SK-N-SH treated with all-trans-retinoic acid at 6 μM for 48 hours (cell line): ENCODE results near the gene RAB8A.

Source experiments
- GLIS3 ChIP-seq: fragments of 250-450 bp; sonication (Bioruptor Pico); IDR thresholded peaks from 2 replicates; pipeline ENCODE4 v1.5.0; 2020; ENCODE audit warnings: mild to moderate bottlenecking, moderate library complexity
- ISL1 ChIP-seq: fragments of 250-450 bp; sonication (Bioruptor Pico); IDR thresholded peaks from 2 replicates; pipeline ENCODE4 v2.1.2; 2022; ENCODE audit warnings: mild to moderate bottlenecking, moderate library complexity
- OSR1 ChIP-seq: fragments of 250-450 bp; sonication (Bioruptor Pico); IDR thresholded peaks from 2 replicates; pipeline ENCODE4 v1.8.0; 2022; ENCODE audit warnings: moderate library complexity, mild to moderate bottlenecking, inconsistent platforms
- PPARA ChIP-seq: fragments of 250-450 bp; sonication (Bioruptor Pico); IDR thresholded peaks from 2 replicates; pipeline ENCODE4 v1.5.0; 2020; ENCODE audit warnings: mild to moderate bottlenecking, borderline replicate concordance
- RARB ChIP-seq: fragments of 250-450 bp; sonication (Bioruptor Pico); IDR thresholded peaks from 2 replicates; pipeline ENCODE4 v1.8.0; 2021; ENCODE audit warnings: mild to moderate bottlenecking, moderate library complexity
- SNAI2 ChIP-seq: fragments of 250-450 bp; sonication (Bioruptor Pico); IDR thresholded peaks from 2 replicates; pipeline ENCODE4 v1.5.0; 2020; ENCODE audit warnings: mild to moderate bottlenecking, moderate library complexity
- TOX ChIP-seq: fragments of 250-450 bp; sonication (Bioruptor Pico); IDR thresholded peaks from 2 replicates; pipeline ENCODE4 v1.8.0; 2021; ENCODE audit warnings: mild to moderate bottlenecking, moderate library complexity, borderline replicate concordance
- ZFP30 ChIP-seq: fragments of 450-650 bp; formaldehyde crosslinking; IDR thresholded peaks from 2 replicates; pipeline ENCODE4 v1.5.0; 2022; ENCODE audit warnings: mild to moderate bottlenecking, moderate library complexity
- TF ChIP-seq, protein P1 (sequence below): fragments of 250-450 bp; sonication (Bioruptor Pico); IDR thresholded peaks from 2 replicates; pipeline ENCODE4 v1.8.0; 2020; ENCODE audit warnings: mild to moderate bottlenecking, moderate library complexity, borderline replicate concordance

DNA sequence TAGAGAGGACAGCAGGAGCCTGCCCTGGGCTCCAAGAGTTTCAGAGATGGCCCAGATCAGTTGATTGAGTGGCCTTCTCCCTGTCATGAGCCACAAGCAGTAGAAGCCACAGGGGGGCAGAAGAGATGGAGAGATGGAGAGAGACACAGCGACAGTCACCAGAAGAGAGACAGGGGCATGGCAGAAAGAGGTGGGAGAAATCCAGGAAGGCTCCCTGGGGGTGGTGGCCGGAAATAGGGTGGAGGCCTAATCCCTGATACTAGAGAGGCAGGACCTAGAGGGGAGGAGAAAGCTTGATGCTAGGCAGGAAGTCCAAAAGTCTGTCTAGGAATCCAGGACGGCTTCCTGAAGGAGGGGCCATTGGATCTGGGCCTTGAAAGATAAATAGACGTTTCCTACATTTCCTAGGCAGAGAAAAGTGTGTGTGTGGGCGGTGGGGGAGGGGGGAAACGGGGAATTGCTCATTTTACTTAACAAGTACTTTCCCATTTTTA, 45.0 kb upstream of the RAB8A start:
- TF ChIP-seq, protein P1, sequence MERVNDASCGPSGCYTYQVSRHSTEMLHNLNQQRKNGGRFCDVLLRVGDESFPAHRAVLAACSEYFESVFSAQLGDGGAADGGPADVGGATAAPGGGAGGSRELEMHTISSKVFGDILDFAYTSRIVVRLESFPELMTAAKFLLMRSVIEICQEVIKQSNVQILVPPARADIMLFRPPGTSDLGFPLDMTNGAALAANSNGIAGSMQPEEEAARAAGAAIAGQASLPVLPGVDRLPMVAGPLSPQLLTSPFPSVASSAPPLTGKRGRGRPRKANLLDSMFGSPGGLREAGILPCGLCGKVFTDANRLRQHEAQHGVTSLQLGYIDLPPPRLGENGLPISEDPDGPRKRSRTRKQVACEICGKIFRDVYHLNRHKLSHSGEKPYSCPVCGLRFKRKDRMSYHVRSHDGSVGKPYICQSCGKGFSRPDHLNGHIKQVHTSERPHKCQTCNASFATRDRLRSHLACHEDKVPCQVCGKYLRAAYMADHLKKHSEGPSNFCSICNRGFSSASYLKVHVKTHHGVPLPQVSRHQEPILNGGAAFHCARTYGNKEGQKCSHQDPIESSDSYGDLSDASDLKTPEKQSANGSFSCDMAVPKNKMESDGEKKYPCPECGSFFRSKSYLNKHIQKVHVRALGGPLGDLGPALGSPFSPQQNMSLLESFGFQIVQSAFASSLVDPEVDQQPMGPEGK, result no peak
- TF ChIP-seq GLIS3 (no peak), ISL1 (CRISPR knock-in tag) (no peak), RARB (CRISPR knock-in tag) (no peak), SNAI2 (no peak), PPARA (CRISPR knock-in tag) (no peak), TOX (no peak), ZFP30 (CRISPR knock-in tag) (no peak), OSR1 (CRISPR knock-in tag) (no peak)
